Measurements from ENCODE around the gene LPP. TPM values are rescaled to one million over a fixed set of nuclear protein-coding genes. Genes with fewer than 3 reads are reported as not detected.
A peak's percentile ranks its signal among the peaks of the same experiment; 100 is the strongest.
"Not testable (repeated sequence)": the region's sequence is repeated elsewhere in the genome, so short reads cannot be mapped to it uniquely, and the experiment has no call there.

Gene LPP
- total RNA-seq, 4 donors from 2014 or later = 183 to 293 (median 242) TPM

GRCh38 chr3:188128905-188129304 is 25.1 kb upstream of the LPP start:
- no peak for TF ChIP-seq CTCF (IDR thresholded peaks at IDR 0.05)
- no peaks in the 10 kb centered on the region for H3K27me3 ChIP-seq
- no peak for DNase-seq (ENCODE audit: low spot score in 2 of 2)
- no peak overlapping the region for H3K4me3 ChIP-seq
- H3K9me3 ChIP-seq = no peaks in the 10 kb centered on the region
- no peaks in the 10 kb centered on the region for H3K36me3 ChIP-seq
- no peak overlapping the region for H3K27ac ChIP-seq
- H3K4me1 ChIP-seq = peaks cover 0 to 3% (median 0%) of the 10 kb centered on the region in 4 donors
- WGBS, 2 donors = 55 to 96% methylated on average over 1 of the region's 1 CpG

- H3K4me1 ChIP-seq; H3K27me3 ChIP-seq; H3K27ac ChIP-seq; H3K9me3 ChIP-seq; DNase-seq (ENCODE audit: low spot score in 2 of 2); H3K36me3 ChIP-seq; H3K4me3 ChIP-seq: not testable (repeated sequence)
- 86 to 87% methylated on average over 2 of the region's 2 CpGs for WGBS, 2 donors
Measured at GRCh38 chr3:188131023-188131422, 22.9 kb upstream of the LPP start.

GRCh38 chr3:188133219-188133618 is 20.7 kb upstream of the LPP start:
- 80% methylated on average over 5 of the region's 5 CpGs for WGBS, 2 donors

GRCh38 chr3:188133646-188134045 is 20.3 kb upstream of the LPP start:
- Histone ChIP-seq H3K27me3 (no peaks in the 10 kb centered on the region), H3K27ac (no peak overlapping the region), H3K4me3 (no peak overlapping the region), H3K4me1 (peaks cover 0 to 8% (median 4%) of the 10 kb centered on the region in 4 donors), H3K36me3 (no peaks in the 10 kb centered on the region), H3K9me3 (no peaks in the 10 kb centered on the region)
- 85% methylated on average over 6 of the region's 6 CpGs for WGBS, 2 donors
- TF ChIP-seq EP300 (IDR thresholded peaks at IDR 0.05) (no peak), POLR2A (IDR thresholded peaks at IDR 0.05) (no peak), CTCF (IDR thresholded peaks at IDR 0.05) (no peak)
- no peak for DNase-seq (ENCODE audit: low spot score in 2 of 2)

More at GRCh38 chr3:188133219-188133618, 20.7 kb upstream of the LPP start:
- no peak for TF ChIP-seq CTCF (IDR thresholded peaks at IDR 0.05)
- no peak for TF ChIP-seq EP300 (IDR thresholded peaks at IDR 0.05)
- TF ChIP-seq POLR2A (IDR thresholded peaks at IDR 0.05) = no peak
- no peak for DNase-seq (ENCODE audit: low spot score in 2 of 2)
- H3K9me3 ChIP-seq = no peaks in the 10 kb centered on the region
- H3K36me3 ChIP-seq = no peaks in the 10 kb centered on the region
- no peak overlapping the region for H3K27ac ChIP-seq
- peaks cover 0 to 8% (median 4%) of the 10 kb centered on the region in 4 donors for H3K4me1 ChIP-seq
- no peaks in the 10 kb centered on the region for H3K27me3 ChIP-seq
- no peak overlapping the region for H3K4me3 ChIP-seq

- no peak overlapping the region for H3K4me3 ChIP-seq
- no peak overlapping the region for H3K27ac ChIP-seq
- DNase-seq (ENCODE audit: low spot score in 2 of 2) = no peak
- H3K36me3 ChIP-seq = no peaks in the 10 kb centered on the region
- H3K27me3 ChIP-seq = no peaks in the 10 kb centered on the region
- TF ChIP-seq CTCF (IDR thresholded peaks at IDR 0.05) (no peak), POLR2A (IDR thresholded peaks at IDR 0.05) (no peak), EP300 (IDR thresholded peaks at IDR 0.05) (no peak)
- H3K9me3 ChIP-seq = no peaks in the 10 kb centered on the region
- peaks cover 0 to 8% (median 4%) of the 10 kb centered on the region in 4 donors for H3K4me1 ChIP-seq
- 82 to 94% methylated on average over 1 of the region's 1 CpG for WGBS, 2 donors
Measured at GRCh38 chr3:188134079-188134478, 19.9 kb upstream of the LPP start.

- H3K27ac ChIP-seq = peak overlapping the region in 1 of 4 donors; percentile 63
- TF ChIP-seq CTCF (IDR thresholded peaks at IDR 0.05) (no peak), EP300 (IDR thresholded peaks at IDR 0.05) (no peak), POLR2A (IDR thresholded peaks at IDR 0.05) (no peak)
- H3K4me1 ChIP-seq = peaks cover 0 to 8% (median 4%) of the 10 kb centered on the region in 4 donors
- H3K36me3 ChIP-seq = no peaks in the 10 kb centered on the region
- WGBS, 2 donors = 82 to 93% methylated on average over 1 of the region's 1 CpG
- DNase-seq (ENCODE audit: low spot score in 2 of 2) = no peak
- H3K9me3 ChIP-seq = no peaks in the 10 kb centered on the region
- no peak overlapping the region for H3K4me3 ChIP-seq
- H3K27me3 ChIP-seq = no peaks in the 10 kb centered on the region
Measured at GRCh38 chr3:188134856-188135255, 19.1 kb upstream of the LPP start.

Data from tibial nerve (tissue), 4 donors.